Activated CD8-positive, alpha-beta memory T cell treated with anti-CD3 and anti-CD28 coated beads for 48 hours (primary cell): ENCODE results near the gene CUBN.

Experiments used
- DNase-seq, 3 experiments: peaks; one replicate each; pipeline ENCODE4 v3.0.0-alpha.2; 2020; ENCODE audit warnings: low read depth in 2 of 3, low spot score in 2 of 3

CUBN gene

GRCh38 chr10:16991011-16991410 is 138.6 kb downstream of the CUBN start:
- no peak for DNase-seq

- no peak for DNase-seq
Measured at GRCh38 chr10:16989826-16990293, 139.8 kb downstream of the CUBN start.

- no peak for DNase-seq
Measured at GRCh38 chr10:16988900-16989299, 140.7 kb downstream of the CUBN start.

GRCh38 chr10:16987976-16988610 is 141.5 kb downstream of the CUBN start:
- DNase-seq: no peak

- no peak for DNase-seq
Measured at GRCh38 chr10:16987206-16987621, 142.4 kb downstream of the CUBN start.

- DNase-seq: no peak
Measured at GRCh38 chr10:16986406-16987205, 143.0 kb downstream of the CUBN start.

- DNase-seq: no peak
Measured at GRCh38 chr10:16986082-16986405, 143.6 kb downstream of the CUBN start.

GRCh38 chr10:16984242-16984641 is 145.4 kb downstream of the CUBN start:
- no peak for DNase-seq

GRCh38 chr10:16976803-16977202 is 152.8 kb downstream of the CUBN start:
- no peak for DNase-seq

- no peak for DNase-seq
Measured at GRCh38 chr10:16975188-16975587, 154.4 kb downstream of the CUBN start.

- no peak for DNase-seq
Measured at GRCh38 chr10:16968416-16969041, 161.1 kb downstream of the CUBN start.

GRCh38 chr10:16967866-16968415 is 161.7 kb downstream of the CUBN start:
- no peak for DNase-seq

GRCh38 chr10:16966991-16967865 is 162.4 kb downstream of the CUBN start:
- DNase-seq: no peak

GRCh38 chr10:16965740-16966447 is 163.7 kb downstream of the CUBN start:
- DNase-seq: no peak

- no peak for DNase-seq
Measured at GRCh38 chr10:16965344-16965616, 164.3 kb downstream of the CUBN start.

GRCh38 chr10:16964576-16965343 is 164.9 kb downstream of the CUBN start:
- no peak for DNase-seq

- DNase-seq: no peak
Measured at GRCh38 chr10:16960551-16960950, 169.1 kb downstream of the CUBN start.

GRCh38 chr10:16957038-16957437 is 172.6 kb downstream of the CUBN start:
- no peak for DNase-seq

- no peak for DNase-seq
Measured at GRCh38 chr10:16954280-16955030, 175.2 kb downstream of the CUBN start.
